Measurements from ENCODE around the gene CDH8. TPM values are rescaled to one million over a fixed set of nuclear protein-coding genes. Genes with fewer than 3 reads are reported as not detected.
A peak's percentile ranks its signal among the peaks of the same experiment; 100 is the strongest.

The CDH8 gene
- total RNA-seq (2014; rRNA removed; shearing (Covaris generic)) = not detected in 2 replicates

GRCh38 chr16:62036101-62036801 is at the start of gene CDH8:
CDH8 (minus strand) TSS chr16:62036438; CDS start chr16:62021403, 15,035 bp downstream.
- in situ Hi-C loops (cut with HindIII; ENCODE audit: low sequenced_read_pairs) = no loop called here
- no peak for DNase-seq (ENCODE audit: low spot score)

- DNase-seq (ENCODE audit: low spot score) = no peak
- in situ Hi-C loops (cut with HindIII; ENCODE audit: low sequenced_read_pairs) = no loop called here
Observed at GRCh38 chr16:62079236-62079635, 43.0 kb upstream of the CDH8 start.

GRCh38 chr16:62077998-62078397 is 41.8 kb upstream of the CDH8 start:
- in situ Hi-C loops (cut with HindIII; ENCODE audit: low sequenced_read_pairs) = no loop called here
- DNase-seq (ENCODE audit: low spot score) = no peak

GRCh38 chr16:62076886-62077285 is 40.6 kb upstream of the CDH8 start:
- no peak for DNase-seq (ENCODE audit: low spot score)
- in situ Hi-C loops (cut with HindIII; ENCODE audit: low sequenced_read_pairs) = no loop called here

- no peak for DNase-seq (ENCODE audit: low spot score)
Observed at GRCh38 chr16:62068747-62069146, 32.5 kb upstream of the CDH8 start.

GRCh38 chr16:62067981-62068380 is 31.7 kb upstream of the CDH8 start:
- in situ Hi-C loops (cut with HindIII; ENCODE audit: low sequenced_read_pairs) = no loop called here
- no peak for DNase-seq (ENCODE audit: low spot score)

More at GRCh38 chr16:62068747-62069146, 32.5 kb upstream of the CDH8 start:
- in situ Hi-C loops (cut with HindIII; ENCODE audit: low sequenced_read_pairs) = no loop called here

GRCh38 chr16:62067182-62067581 is 30.9 kb upstream of the CDH8 start:
- DNase-seq (ENCODE audit: low spot score) = no peak
- in situ Hi-C loops (cut with HindIII; ENCODE audit: low sequenced_read_pairs) = no loop called here

- DNase-seq (ENCODE audit: low spot score) = no peak
- in situ Hi-C loops (cut with HindIII; ENCODE audit: low sequenced_read_pairs) = no loop called here
Observed at GRCh38 chr16:62066747-62067146, 30.5 kb upstream of the CDH8 start.

- DNase-seq (ENCODE audit: low spot score) = no peak
- in situ Hi-C loops (cut with HindIII; ENCODE audit: low sequenced_read_pairs) = no loop called here
Observed at GRCh38 chr16:62064173-62064572, 27.9 kb upstream of the CDH8 start.

- no peak for DNase-seq (ENCODE audit: low spot score)
- in situ Hi-C loops (cut with HindIII; ENCODE audit: low sequenced_read_pairs) = no loop called here
Observed at GRCh38 chr16:62060089-62060488, 23.9 kb upstream of the CDH8 start.

GRCh38 chr16:62059527-62059926 is 23.3 kb upstream of the CDH8 start:
- DNase-seq (ENCODE audit: low spot score) = no peak
- in situ Hi-C loops (cut with HindIII; ENCODE audit: low sequenced_read_pairs) = no loop called here

GRCh38 chr16:62058412-62058811 is 22.2 kb upstream of the CDH8 start:
- in situ Hi-C loops (cut with HindIII; ENCODE audit: low sequenced_read_pairs) = no loop called here
- DNase-seq (ENCODE audit: low spot score) = no peak

GRCh38 chr16:62051942-62052341 is 15.7 kb upstream of the CDH8 start:
- DNase-seq (ENCODE audit: low spot score) = no peak
- in situ Hi-C loops (cut with HindIII; ENCODE audit: low sequenced_read_pairs) = no loop called here

- in situ Hi-C loops (cut with HindIII; ENCODE audit: low sequenced_read_pairs) = no loop called here
- no peak for DNase-seq (ENCODE audit: low spot score)
Observed at GRCh38 chr16:62050793-62051192, 14.6 kb upstream of the CDH8 start.

- DNase-seq (ENCODE audit: low spot score) = no peak
- in situ Hi-C loops (cut with HindIII; ENCODE audit: low sequenced_read_pairs) = no loop called here
Observed at GRCh38 chr16:62046801-62047200, 10.6 kb upstream of the CDH8 start.

GRCh38 chr16:62041401-62041800 is 5.2 kb upstream of the CDH8 start:
- in situ Hi-C loops (cut with HindIII; ENCODE audit: low sequenced_read_pairs) = no loop called here
- DNase-seq (ENCODE audit: low spot score) = peak; percentile 23

- no peak for DNase-seq (ENCODE audit: low spot score)
- in situ Hi-C loops (cut with HindIII; ENCODE audit: low sequenced_read_pairs) = no loop called here
Observed at GRCh38 chr16:62038646-62039045, 2.4 kb upstream of the CDH8 start.

- DNase-seq (ENCODE audit: low spot score) = no peak
- in situ Hi-C loops (cut with HindIII; ENCODE audit: low sequenced_read_pairs) = no loop called here
Observed at GRCh38 chr16:62038225-62038624, 2.0 kb upstream of the CDH8 start.

GRCh38 chr16:62036802-62037135 is 531 bp upstream of the CDH8 start:
- DNase-seq (ENCODE audit: low spot score) = no peak
- in situ Hi-C loops (cut with HindIII; ENCODE audit: low sequenced_read_pairs) = no loop called here

GRCh38 chr16:62035115-62036092 is 834 bp downstream of the CDH8 start:
- DNase-seq (ENCODE audit: low spot score) = no peak
- in situ Hi-C loops (cut with HindIII; ENCODE audit: low sequenced_read_pairs) = no loop called here
